ENCODE measurements around the gene ZNF236. TPM values are rescaled to one million over a fixed set of nuclear protein-coding genes. Genes with fewer than 3 reads are reported as not detected.

Gene ZNF236
- total and polyA plus RNA-seq, 2 of the 13 experiments (the other 11 are each of a cell fraction or from before 2014, with no cell fraction given) = 3.0 to 7.2 TPM

GRCh38 chr18:76905821-76906220 is 83.5 kb downstream of the ZNF236 start:
- intact Hi-C loops (cut with micrococcal nuclease; ENCODE audit: unreplicated experiment) = no loop called here
- Histone ChIP-seq H3K9ac (ENCODE audit: insufficient read depth, low read depth, low read length) (no peak overlapping the region), H3K9me3 (ENCODE audit: low read length) (no peaks in the 10 kb centered on the region), H3K36me3 (replicated peaks in 1 of 2; ENCODE audit: control insufficient read depth in 1 of 2, insufficient read depth in 2 of 2, low read length in 2 of 2) (peaks cover 5 to 28% of the 10 kb centered on the region in 2 experiments; a peak in 2 of 5 replicates), H4K20me1 (ENCODE audit: insufficient read depth, low read length) (no peaks in the 10 kb centered on the region), H3K4me2 (ENCODE audit: low read depth, low read length) (no peak overlapping the region), H3K79me2 (ENCODE audit: insufficient read depth, low read length) (no peaks in the 10 kb centered on the region), H3K27me3 (ENCODE audit: control insufficient read depth in 1 of 2, insufficient read depth in 2 of 2, low read length in 2 of 2) (no peaks in the 10 kb centered on the region), H3K4me1 (ENCODE audit: insufficient read depth, low read length) (no peaks in the 10 kb centered on the region), H3K27ac (ENCODE audit: extremely low read length, insufficient read depth, low read length) (no peak overlapping the region), H2AFZ (ENCODE audit: low read length) (no peak overlapping the region), H3K4me3 (replicated peaks in 1 of 3; ENCODE audit: insufficient read depth in 1 of 3, low read depth in 2 of 3, low read length in 3 of 3) (no peak overlapping the region)
- in situ Hi-C loops (cut with HindIII; ENCODE audit: extremely low pct_ligation_motif_present, low pct_unique_long_range_greater_than_20kb) = no loop called here
- no peak for DNase-seq (ENCODE audit: low spot score)
- no TSS peak for BruUV-seq (replicated peaks)
- POLR2A ChIA-PET = no interaction called here
- CTCF ChIA-PET (ENCODE audit: low intra/inter-chr PET ratio, low total read pairs) = no interaction called here
- FAIRE-seq = no peak
- no peak for ATAC-seq
- WGBS (ENCODE audit: low lambda C conversion rate) = 95% methylated on average over 4 of the region's 4 CpGs
- TF ChIP-seq RBAK (CRISPR knock-in tag; IDR thresholded peaks at IDR 0.05) (no peak), YEATS4 (CRISPR knock-in tag; IDR thresholded peaks at IDR 0.05; ENCODE audit: borderline replicate concordance) (no peak), ZNF354B (CRISPR knock-in tag; IDR thresholded peaks at IDR 0.05) (no peak), TP53 (CRISPR knock-in tag; conservative IDR thresholded peaks at IDR 0.05) (no peak), SNAI1 (CRISPR knock-in tag; IDR thresholded peaks at IDR 0.05; ENCODE audit: borderline replicate concordance) (no peak), GMEB1 (CRISPR knock-in tag; IDR thresholded peaks at IDR 0.05; ENCODE audit: borderline replicate concordance) (no peak), FOXA3 (CRISPR knock-in tag; IDR thresholded peaks at IDR 0.05) (no peak), RBM22 (optimal IDR thresholded peaks at IDR 0.05; ENCODE audit: low read length) (no peak), ZNF530 (CRISPR knock-in tag; IDR thresholded peaks at IDR 0.05; ENCODE audit: low read depth) (no peak), ZNF687 (CRISPR knock-in tag; IDR thresholded peaks at IDR 0.05) (no peak), ZNF567 (CRISPR knock-in tag; IDR thresholded peaks at IDR 0.05; ENCODE audit: borderline replicate concordance) (no peak), ZNF652 (CRISPR knock-in tag; IDR thresholded peaks at IDR 0.05; ENCODE audit: borderline replicate concordance, low read depth) (no peak), ZNF639 (CRISPR knock-in tag; conservative IDR thresholded peaks at IDR 0.05) (no peak), ZKSCAN5 (CRISPR knock-in tag; IDR thresholded peaks at IDR 0.05) (no peak), ONECUT2 (CRISPR knock-in tag; IDR thresholded peaks at IDR 0.05) (no peak), ZBTB8A (CRISPR knock-in tag; IDR thresholded peaks at IDR 0.05; ENCODE audit: borderline replicate concordance, low read depth) (no peak)
